CD4-positive, alpha-beta T cell treated with Interleukin-1 beta for 1 hour (primary cell): Measurements from ENCODE around the gene SIRPG.
"Not testable (repeated sequence)": the region's sequence is repeated elsewhere in the genome, so short reads cannot be mapped to it uniquely, and the experiment has no call there.

Experiments
- DNase-seq, 2 donors: peaks; one replicate each; pipeline ENCODE4 v3.0.0-alpha.2; 2020 to 2022

SIRPG gene

DNA sequence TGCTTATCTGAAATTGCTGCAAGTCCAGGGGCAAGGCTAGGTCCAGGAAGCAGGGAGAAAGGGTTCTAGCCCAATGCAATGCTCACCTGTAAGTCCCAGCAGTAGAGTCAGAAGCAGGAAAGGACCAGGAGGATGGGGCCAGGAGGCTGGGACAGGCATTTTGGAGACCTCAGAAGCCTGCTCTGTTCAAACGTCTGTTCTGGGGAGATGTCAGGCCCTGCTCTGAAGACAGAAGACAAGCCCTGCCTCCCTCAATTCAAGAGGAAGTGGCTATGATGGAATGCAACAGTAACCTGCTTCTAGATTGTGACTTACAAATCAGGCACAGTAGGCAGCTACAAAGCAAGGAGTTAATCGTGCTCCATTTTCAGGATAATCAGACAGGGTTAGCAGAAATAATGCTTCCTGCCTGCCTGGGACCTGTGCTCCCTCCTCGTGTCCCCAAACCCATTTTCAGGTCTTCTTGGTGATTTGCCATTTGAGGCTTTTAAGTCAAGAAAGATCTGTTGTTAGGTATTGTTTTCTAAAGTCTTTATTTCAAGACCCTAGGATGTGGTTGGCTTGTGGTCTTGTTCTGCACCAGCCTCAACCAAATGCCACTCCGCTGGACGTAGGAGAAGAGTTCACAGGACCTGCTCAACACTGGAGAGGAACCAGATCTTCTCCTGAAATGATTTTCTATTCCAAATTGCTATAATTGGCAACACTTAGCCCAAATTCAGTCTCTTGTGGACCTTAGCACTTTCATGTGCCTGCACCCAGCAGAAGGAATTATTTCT is at the start of gene SIRPG:
Gene SIRPG, minus strand, starts transcription at position 224 of the 779 bp plus-strand sequence. Its CDS starts 65 bp downstream, at position 159.
- DNase-seq = peak in 1 of 2 donors; percentile 42

- not testable (repeated sequence) for DNase-seq
These were observed 49.3 kb upstream of the SIRPG start for GRCh38 chr20:1706887-1707286.

GRCh38 chr20:1706079-1706478 is 48.5 kb upstream of the SIRPG start:
- DNase-seq = no peak

DNA sequence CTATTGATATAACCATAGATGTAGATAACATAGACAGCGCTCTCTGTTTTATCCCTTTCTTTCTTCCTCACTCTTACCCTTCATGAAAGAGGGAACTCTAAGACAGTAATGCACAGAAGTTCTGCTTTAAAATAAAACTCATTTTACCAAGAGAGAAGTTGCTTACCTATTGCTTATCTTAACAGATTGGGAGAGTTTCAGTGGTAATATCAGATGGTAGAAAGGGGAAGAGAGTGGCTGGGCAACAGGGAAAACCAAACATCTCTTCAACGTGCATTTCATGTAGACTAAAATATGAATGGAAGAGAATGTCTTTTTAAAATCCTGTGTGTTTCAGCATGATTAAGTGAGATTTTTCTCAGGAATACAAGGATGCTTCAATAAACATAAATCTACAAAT is 45.3 kb upstream of the SIRPG start:
- DNase-seq = no peak

DNA sequence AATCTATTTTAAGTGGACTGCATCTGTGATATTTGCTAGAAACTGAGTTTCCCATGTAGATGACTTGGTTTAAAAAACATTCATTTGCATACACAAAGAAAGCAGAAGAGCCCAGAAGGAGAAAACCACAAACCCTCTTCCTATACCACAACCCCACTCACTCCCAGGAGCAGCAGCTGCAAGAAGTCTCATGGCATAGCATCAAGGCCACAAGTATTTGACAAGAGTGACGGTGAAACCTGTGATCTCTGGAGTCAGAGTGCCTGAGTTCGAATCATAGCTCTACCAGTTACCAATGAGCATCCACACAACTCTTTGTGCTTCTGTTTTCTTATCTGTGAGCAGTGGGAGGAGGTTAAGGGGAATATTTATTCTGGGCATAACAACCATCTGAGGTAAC is 44.7 kb upstream of the SIRPG start:
- peak in 1 of 2 donors; percentile 21 for DNase-seq

- no peak for DNase-seq
These were observed 43.4 kb upstream of the SIRPG start for GRCh38 chr20:1700990-1701389.

GRCh38 chr20:1697592-1697991 is 40.0 kb upstream of the SIRPG start:
- DNase-seq = no peak

DNA sequence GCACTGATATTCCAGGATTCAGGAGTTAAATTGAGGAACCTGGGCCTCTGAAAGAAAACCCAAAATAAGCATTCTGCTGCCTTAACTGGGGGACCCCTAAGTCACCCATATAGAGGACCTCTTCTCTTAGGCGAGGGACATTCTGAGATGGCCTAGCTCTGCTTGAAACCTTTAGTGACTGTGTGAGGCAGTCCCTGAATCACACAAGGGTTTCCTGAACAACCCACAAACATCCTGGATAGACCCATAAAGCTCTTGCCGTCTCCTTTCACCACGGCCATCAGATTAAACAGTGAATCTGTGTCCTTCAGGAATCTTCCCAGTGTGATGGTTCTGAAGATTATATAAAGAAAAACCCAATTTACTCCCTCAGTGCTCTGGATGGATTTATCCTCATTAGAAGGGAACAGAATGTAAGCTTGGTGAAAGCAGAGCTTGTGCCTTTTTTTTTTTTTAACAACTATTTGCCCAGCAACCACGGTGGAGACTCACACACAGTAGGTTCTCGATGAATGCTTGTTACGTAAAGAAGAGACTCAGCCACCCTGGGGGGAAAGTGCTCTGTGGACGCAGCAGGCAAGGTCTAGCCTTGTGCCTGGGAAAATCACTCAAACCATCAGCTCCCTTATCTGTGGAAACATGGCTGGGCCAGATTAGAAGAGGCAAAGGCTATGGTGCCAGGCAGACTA is 39.1 kb upstream of the SIRPG start:
- DNase-seq = peak in 1 of 2 donors; percentile 16

DNA sequence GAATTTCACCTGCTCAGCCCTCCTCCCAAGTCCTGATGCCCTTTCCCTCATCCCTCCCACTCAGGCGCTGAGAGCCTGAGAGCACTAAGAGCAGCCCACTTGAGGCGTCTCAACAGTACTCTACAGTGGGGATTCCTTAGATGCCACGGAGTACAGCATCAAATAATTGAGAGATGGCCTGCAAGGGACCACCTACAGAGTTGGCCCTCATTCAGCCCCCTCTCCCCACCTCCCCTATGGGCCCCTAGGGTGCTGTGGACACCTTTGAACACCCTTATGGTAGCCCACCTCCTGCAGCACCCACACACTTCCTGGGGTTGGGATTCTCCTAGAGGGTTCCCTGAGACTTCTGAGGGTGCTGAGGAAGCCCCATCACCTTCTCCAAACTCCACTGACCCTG is 37.1 kb upstream of the SIRPG start:
- DNase-seq = no peak

GRCh38 chr20:1693427-1693826 is 35.8 kb upstream of the SIRPG start:
- no peak for DNase-seq

DNA sequence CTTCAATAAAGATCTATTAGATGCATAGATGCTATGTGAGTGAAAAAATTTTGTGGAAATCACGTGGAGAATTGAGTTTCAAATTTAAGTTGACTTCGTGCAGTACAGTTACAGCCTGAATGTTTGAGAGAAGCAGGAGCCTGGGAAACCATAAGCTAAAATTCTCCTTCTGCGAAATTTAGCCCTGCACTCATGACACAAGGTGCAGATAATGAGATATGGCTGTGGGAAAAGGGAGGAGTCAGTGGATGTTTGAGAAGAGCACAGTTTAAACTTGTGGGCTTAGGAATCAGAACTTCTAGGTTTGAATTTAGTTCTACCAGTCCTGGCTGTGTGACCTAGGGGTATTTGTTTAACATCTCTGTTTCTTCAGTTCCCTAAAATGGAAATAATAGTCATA is 32.1 kb upstream of the SIRPG start:
- DNase-seq = no peak

- DNase-seq = no peak
These were observed 31.4 kb upstream of the SIRPG start for GRCh38 chr20:1688886-1689538.

DNA sequence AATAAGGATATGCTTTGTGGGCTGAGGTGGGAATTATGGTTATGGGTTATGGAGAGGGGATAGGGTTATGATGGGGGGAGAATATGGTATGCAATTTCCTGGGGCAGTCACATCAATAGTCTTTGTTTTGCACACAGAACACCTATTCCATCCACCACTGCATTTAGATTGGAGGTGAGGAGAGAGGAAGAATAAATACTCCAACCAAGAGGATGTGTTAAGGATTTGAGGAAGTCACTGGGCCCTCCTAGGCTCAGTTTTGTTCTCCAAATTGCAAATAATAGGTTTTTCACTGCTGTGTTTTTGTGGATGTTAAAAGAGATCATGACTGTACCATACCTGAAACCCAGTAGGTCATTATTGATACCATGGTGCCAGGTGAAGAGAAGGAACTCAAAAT is 29.5 kb upstream of the SIRPG start:
- no peak for DNase-seq

GRCh38 chr20:1686151-1686748 is 28.7 kb upstream of the SIRPG start:
- no peak for DNase-seq

DNA sequence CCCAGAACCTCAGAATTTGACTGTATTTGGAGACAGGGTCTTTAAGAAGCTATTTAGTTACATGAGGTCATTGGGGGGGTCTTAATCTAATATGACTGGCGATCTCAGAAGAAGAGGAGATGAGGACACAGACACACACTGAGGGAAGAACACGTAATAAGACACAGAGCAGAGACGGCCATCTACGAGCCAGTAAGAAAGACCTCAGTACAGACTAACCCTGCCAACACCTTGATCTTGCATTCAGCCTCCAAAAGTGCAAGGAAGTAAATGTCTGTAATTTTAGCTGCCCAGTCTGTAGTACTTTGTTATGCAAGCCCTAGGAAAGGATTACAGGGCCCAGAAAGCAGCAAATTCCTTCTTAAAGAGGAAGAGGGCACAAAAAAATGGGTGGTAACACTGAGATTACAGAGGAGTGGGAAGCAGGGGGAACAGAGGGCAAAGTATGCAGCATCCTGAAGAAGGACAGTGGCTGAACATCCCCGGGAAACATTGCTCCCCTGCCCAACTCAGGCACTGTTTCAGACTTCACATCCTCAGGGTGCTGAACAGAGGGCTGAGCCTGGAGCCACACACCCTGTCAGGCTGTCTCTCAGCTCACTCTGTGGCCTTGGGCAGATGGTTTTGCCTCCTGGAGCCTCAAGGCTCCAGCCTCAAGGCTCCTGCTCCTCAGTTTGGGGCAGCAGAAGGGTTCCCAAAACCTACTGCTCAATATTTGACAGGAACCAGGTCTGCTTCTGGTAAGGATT is 27.9 kb upstream of the SIRPG start:
- DNase-seq = no peak

DNA sequence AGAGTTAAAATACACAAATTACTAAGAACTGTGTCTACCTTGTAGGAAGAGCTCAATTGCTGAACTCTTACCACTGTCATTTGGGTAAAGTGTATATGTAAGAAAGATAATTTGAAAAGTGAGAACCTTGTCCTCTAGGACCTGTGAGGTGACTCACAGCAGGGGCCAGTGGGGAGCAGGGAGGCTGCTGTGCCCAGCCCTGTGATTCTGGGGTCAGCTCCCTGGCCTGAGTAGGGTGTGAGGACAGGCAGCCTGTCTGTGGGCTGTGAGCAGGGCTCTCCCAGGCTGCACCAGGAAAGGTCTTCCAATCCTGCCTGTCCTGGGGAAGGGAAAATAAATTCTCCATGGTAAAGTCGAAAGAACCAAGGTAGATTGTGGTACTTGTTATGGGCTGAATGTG is 27.3 kb upstream of the SIRPG start:
- no peak for DNase-seq

GRCh38 chr20:1676650-1677049 is 19.1 kb upstream of the SIRPG start:
- no peak for DNase-seq

DNA sequence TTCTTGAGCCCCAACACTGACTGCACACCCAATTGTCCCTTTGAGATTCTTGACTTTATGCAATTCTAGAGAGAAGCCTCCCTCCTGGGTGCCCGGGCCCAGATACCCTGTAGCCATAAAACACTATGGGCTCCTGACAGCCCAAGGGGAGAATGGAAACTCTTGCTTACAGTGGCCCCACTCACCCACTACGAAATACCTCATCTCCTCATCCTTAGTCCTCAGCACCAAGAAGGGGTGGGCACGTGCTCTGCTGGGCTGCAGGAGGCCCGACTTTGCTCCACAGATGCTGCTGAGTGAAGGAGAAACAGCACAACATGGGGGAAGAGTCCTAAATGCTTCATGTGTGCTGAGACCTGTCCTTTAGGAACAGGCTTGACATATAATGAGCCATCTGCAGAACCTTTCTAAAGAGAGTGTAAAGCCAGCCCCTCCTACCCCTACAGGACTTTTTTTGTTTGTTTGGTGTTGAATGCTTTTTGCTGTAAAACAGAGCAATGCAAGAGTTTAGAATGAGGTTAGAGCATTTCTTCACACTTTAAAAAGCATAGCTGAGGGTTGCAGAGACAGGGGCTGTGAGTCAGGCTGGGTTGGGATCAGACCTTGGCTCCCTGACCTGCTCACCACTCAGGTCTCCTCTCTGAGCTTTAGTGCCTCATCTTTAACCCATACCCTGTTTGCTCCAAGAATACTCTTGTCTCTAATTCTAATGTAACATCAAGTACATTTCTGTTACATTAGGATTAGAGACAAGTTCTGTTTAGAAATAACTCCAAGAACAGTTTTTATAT is 17.6 kb upstream of the SIRPG start:
- DNase-seq = no peak

DNA sequence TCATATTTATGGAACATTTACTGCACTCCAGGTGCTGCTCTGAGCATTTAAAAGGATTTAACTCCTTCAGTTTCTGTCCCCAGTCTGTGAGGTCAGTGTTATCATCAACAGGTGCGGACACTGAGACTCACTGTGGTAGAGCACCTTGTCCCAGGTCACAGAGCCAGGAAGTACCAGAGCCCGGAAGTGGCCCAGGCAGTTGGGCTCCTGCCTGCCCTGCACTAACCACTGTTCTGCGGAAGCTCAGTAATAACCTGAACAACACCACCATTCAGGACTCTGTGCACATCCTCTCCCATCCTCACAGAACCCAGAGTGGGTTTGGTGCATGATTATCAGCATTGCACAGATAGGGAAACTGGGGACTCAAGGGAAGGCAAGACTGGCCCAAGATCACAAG is 16.8 kb upstream of the SIRPG start:
- peak; percentile 36 to 60 for DNase-seq

GRCh38 chr20:1673424-1673823 is 15.8 kb upstream of the SIRPG start:
- DNase-seq = no peak

DNA sequence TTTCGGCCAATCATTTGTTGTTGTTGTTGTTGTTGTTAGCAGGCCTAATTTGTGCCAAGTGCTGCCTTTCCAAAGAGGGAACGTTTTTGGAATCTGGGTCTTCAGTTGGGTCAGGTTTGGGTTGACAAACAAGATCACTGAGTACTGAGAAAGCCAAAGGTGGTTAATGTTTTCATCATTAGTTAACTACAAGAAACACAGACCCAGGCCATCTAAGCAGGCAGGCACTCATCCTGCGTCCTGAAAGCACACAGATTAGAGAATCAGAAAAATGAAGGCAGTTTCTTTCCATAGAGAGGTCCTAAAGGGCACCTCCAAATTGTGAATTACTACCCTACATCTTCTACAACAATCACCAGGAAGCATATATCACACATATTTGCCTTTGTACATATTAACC is 15.1 kb upstream of the SIRPG start:
- no peak for DNase-seq
